OCI-LY7 (cell line): ENCODE measurements around the gene HOXC4.
"Not testable (repeated sequence)": the region's sequence is repeated elsewhere in the genome, so short reads cannot be mapped to it uniquely, and the experiment has no call there.

ENCODE experiments used
- CTCF ChIP-seq: fragments of 200-600 bp; sonication (generic); conservative IDR thresholded peaks from 2 replicates; pipeline ENCODE4 v1.5.1; 2014; ENCODE audit warnings: mild to moderate bottlenecking, antibody characterized with exemption, low read length, moderate library complexity, mixed read lengths
- EZH2phosphoT487 ChIP-seq: fragments of 200-600 bp; sonication (generic); IDR thresholded peaks from 2 replicates; pipeline ENCODE4 v1.6.1; 2018; ENCODE audit warnings: low read depth, borderline replicate concordance, mild to moderate bottlenecking, mixed run types, antibody characterized with exemption, low read length, moderate library complexity, mixed read lengths

- TF ChIP-seq CTCF, EZH2phosphoT487: not testable (repeated sequence)
These were observed 48.6 kb downstream of the HOXC4 start for GRCh38 chr12:54102223-54102622.
